Kidney capillary endothelial cell (primary cell): ENCODE results near the gene ERH.
"Not testable (repeated sequence)": the region's sequence is repeated elsewhere in the genome, so short reads cannot be mapped to it uniquely, and the experiment has no call there.

Experiments
- DNase-seq: peaks from one replicate; pipeline ENCODE4 v3.0.0-alpha.2; 2018; ENCODE audit warnings: low spot score

Gene ERH

GRCh38 chr14:69395929-69396328 is 2.2 kb downstream of the ERH start:
- DNase-seq: no peak

DNA sequence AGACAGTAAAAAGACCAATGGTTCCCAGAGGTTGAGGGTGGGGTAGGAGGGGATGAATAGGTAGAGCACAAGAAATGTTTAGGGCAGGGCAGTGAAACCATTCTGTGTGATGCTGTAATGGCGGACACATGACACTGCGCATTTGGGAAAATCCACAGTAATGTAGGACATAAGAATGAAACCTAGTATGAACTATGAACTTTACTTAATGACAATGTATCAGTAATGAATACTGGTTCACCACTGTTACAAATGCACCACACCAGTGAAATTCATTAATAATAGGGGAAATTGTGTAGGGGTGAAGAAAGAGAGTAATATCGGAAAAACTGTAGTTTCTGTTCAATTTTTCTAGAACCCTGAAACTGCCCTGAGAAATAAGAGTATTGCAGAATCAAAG is 5.6 kb downstream of the ERH start:
- no peak for DNase-seq

GRCh38 chr14:69391400-69391799 is 6.7 kb downstream of the ERH start:
- not testable (repeated sequence) for DNase-seq

- DNase-seq: no peak
Observed at GRCh38 chr14:69387311-69387710, 10.8 kb downstream of the ERH start.

- DNase-seq: no peak
Observed at GRCh38 chr14:69378274-69378673, 19.8 kb downstream of the ERH start.

DNA sequence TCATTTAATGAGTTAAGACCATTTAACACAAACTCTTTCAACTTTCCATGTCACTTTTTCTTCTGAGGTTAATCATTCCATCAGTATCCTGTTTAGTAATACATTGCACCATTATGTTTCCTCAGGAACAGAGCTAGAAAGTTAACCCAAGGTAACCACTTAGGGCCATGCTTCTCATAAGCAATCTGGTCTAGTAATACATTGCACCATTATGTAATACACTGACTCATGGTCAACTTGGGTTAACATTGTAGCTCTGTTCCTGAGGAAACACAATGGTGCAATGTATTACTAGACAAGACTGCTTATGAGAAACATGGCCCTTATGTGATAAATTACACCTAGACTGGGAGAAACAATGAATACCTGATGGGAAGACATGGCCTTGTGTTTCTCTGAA is 21.7 kb downstream of the ERH start:
- DNase-seq: no peak

DNA sequence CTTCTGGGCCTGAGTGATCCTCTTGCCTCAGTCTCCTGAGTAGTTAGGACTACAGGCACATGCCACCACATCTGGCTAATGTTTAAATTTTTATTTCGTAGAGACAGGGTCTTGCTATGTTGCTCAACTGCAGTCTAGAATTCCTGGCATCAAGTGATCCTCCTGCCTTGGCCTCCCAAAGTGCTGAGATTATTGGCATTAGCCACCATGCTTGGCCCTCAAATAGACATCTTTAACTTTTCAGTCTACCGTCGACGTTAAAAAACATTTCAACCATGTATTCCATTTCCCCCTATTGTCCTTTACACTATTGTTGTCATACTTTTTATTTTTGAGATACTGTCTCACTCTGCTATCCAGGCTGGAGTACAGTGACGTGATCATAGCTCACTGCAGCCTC is 22.4 kb downstream of the ERH start:
- no peak for DNase-seq

DNA sequence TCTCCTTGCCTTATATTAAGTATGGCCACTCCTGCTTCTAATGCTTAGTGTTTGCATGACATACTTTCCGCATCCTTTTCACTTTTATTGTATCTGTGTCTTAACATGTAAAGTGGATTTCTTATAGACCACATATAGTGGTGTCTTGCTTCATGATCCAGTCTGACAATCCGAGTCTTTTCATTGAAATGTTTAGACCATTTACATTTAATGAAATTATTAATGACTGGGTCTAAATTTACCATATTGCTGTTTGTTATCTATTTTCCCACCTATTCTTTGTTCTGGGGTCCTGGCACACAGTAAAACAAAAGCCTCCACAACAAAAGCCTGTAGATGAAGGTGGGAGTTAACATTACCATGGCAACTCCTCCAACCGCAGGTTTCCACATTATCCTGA is 22.9 kb downstream of the ERH start:
- no peak for DNase-seq

GRCh38 chr14:69374235-69374634 is 23.9 kb downstream of the ERH start:
- DNase-seq: no peak

- no peak for DNase-seq
Observed at GRCh38 chr14:69373104-69373503, 25.0 kb downstream of the ERH start.

- DNase-seq: no peak
Observed at GRCh38 chr14:69372146-69372545, 26.0 kb downstream of the ERH start.

DNA sequence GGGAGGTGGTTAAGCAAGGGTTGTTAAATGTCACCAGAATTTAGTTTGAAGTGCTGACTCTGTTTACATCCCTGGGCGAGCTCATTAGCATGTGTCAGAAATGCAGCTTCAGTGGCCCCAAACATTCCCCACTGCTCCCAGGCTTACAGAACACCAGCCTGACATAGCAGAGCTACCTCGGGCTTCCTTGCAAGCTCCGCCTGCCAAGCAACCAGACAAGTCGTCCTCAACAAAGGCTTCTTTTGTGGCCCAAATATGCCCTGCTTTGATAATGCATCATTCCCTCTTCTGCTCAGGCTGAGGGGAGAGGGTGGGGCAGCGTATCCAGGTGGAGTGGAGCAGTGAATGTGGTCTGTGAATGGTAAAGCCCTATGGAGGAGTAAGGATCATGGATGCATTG is 28.0 kb downstream of the ERH start:
- DNase-seq: no peak

GRCh38 chr14:69368381-69368780 is 29.7 kb downstream of the ERH start:
- DNase-seq: no peak

- DNase-seq: no peak
Observed at GRCh38 chr14:69366761-69367160, 31.3 kb downstream of the ERH start.

DNA sequence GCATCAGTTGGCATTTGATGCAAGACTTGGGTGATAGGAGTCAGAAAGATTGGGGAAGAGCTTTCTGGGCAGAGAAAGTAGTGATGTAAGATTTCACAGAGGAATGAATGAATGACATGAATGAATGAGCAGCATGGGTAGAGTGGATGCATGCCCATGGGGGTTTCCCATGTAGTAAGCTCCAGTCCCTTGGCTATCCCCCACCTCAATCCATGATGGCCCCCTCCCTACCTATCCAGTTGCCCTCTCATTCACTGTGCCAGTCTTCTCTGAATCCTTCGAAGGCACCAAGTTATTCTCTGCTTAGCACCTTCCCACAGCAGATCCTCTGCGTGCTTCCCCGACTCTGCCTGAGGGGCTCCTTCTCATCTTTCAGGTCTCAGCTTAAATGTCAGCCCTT is 32.0 kb downstream of the ERH start:
- no peak for DNase-seq

DNA sequence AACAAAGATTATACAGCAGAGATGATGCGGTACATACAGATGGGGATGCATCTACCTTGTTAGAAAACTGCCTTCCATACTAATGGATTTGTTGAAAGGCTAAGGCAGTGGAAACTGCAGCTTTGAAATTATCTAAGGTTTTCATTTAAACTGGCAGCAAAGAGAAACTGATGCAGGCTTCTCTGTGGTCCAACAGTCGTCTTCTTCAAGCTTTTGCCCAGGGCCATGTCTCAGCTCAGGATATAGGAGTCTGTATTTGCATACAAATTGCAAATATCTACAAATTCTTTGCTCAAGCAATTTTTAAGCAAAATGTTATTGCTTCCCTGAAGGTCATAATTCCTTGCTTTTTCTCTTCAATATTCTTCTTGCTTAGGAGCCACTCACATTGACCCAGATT is 33.7 kb downstream of the ERH start:
- no peak for DNase-seq

GRCh38 chr14:69363964-69364363 is 34.1 kb downstream of the ERH start:
- DNase-seq: no peak

DNA sequence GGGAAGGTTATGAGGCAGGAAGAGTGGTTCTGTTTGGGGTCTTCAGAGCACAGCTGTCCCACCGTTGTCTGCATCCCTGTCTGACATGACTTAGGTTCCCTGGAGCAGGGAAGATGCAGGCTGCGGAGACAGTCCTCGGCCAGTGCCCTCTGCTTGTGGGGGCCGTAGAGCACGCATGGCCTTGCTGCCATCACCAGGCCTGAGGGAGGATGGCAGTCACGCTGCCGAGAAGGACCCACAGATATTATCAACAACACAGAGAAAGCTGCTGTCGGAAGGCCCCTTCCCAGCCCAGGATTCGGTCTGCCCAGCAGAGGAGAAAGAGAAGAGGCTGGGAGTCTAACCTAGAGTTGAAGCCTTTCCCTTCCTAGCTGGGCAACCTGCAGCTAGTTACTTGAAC is 35.0 kb downstream of the ERH start:
- no peak for DNase-seq

DNA sequence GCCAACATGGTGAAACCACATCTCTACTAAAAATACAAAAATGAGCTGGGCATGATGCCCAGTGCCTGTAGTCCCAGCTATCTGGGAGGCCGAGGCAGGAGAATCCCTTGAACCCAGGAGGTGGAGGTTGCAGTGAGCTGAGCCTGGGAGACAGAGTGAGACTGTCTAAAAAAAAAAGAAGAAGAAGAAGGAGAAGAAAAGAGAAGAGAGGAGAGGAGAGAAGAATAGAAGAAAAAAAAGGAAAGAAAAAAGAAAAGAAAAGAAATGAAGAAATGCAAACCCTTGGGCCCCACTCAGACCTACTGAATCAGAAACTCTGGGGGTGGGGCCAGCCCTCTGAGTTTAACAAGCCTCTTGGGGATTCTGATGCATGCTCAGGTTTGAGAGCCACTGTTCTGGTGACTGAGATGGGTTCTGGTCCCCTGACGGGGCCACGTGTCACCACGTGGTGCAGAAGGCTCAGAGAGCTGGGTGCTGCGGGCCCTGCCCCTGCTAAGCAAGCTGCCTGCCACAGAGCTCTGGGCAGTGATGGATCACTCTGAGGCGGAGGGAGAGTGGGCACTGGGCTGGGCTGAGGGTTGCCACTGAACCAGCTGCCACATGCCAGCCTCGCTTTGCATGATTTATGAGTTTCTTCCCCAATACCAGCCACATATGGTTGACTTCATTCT is 37.5 kb downstream of the ERH start:
- no peak for DNase-seq

GRCh38 chr14:69358966-69359365 is 39.1 kb downstream of the ERH start:
- DNase-seq: no peak

GRCh38 chr14:69358233-69358963 is 39.7 kb downstream of the ERH start:
- DNase-seq: no peak

GRCh38 chr14:69357544-69358200 is 40.4 kb downstream of the ERH start:
- no peak for DNase-seq

DNA sequence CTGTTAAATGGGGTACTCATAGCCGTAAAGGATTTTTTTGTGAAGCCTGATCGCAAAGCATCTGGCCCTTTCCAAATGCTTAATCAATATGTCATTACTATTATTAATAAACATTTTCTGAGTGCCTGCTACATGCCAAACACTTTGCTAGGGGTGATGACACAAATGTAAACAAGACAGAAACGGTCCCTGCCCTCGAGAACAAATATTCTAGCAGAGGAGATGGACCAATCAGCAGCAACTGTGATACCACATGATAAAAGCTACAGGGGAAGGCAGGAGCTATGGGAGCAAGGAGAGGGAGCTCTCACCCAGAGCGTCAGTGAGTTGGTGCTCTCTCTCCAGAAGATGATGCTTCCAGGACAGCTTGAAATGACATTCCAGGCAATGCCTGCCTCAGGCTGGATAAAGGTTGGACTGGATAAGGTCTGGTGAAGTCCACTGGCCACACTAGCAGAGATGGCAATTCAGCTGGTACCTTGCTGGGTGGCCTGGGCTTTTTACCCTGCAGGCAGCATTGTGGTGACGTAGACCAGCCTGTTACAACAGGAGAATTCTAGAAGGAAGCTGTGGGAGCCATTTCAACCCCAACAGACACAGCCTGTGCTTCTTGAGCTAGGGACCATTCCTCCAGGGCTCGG is 41.1 kb downstream of the ERH start:
- DNase-seq: no peak
